ENCODE measurements around the gene JAZF1. TPM values are rescaled to one million over a fixed set of nuclear protein-coding genes. Genes with fewer than 3 reads are reported as not detected.
"Not testable (repeated sequence)": the region's sequence is repeated elsewhere in the genome, so short reads cannot be mapped to it uniquely, and the experiment has no call there.

Gene JAZF1
- total RNA-seq, 1 experiment from 2014 or later: 4.0 TPM

DNA sequence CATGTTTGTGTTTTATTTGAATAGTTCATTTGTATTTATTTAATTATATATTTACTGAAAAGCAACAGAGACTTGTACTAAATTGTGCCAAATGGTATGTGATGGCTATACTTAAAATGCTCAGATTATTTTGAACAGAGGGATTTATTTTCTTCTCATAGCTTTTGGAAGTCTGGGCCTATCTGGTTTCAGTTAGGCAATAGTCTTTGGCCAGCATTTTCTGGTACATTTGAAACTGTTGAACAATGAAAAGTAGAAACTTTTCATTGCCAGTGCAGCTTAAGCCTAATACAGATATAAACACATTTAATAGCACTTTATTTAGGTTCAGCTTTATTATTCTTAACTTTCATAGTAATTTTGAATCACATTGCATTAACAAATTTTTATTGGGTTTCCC, 252.6 kb downstream of the JAZF1 start:
- no peak for DNase-seq (ENCODE audit: low read depth)
- in situ Hi-C loops (cut with HindIII; ENCODE audit: low pct_unique_long_range_greater_than_20kb, low sequenced_read_pairs): no loop called here

GRCh38 chr7:27925573-27926201, 254.9 kb downstream of the JAZF1 start:
- in situ Hi-C loops (cut with HindIII; ENCODE audit: low pct_unique_long_range_greater_than_20kb, low sequenced_read_pairs): no loop called here
- no peak for DNase-seq (ENCODE audit: low read depth)

DNA sequence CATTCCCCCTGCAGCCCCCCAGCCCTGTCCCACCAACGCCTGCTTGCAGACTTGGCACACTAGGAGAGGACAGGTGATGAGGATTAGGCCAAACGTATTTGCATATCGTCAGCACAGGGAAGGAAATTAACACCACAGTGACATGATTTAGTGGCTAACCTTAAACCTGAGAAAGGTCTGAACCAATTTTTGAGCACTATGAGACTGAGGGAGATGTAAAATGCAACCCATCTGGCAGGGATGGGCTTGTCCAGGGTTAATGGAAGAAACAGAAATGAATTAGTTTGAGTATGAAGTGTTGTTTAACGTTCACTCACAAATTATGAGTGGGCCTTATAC, 257.0 kb downstream of the JAZF1 start:
- in situ Hi-C loops (cut with HindIII; ENCODE audit: low pct_unique_long_range_greater_than_20kb, low sequenced_read_pairs): no loop called here
- no peak for DNase-seq (ENCODE audit: low read depth)

- in situ Hi-C loops (cut with HindIII; ENCODE audit: low pct_unique_long_range_greater_than_20kb, low sequenced_read_pairs): no loop called here
- no peak for DNase-seq (ENCODE audit: low read depth)
Measured at GRCh38 chr7:27922907-27923641, 257.5 kb downstream of the JAZF1 start.

- in situ Hi-C loops (cut with HindIII; ENCODE audit: low pct_unique_long_range_greater_than_20kb, low sequenced_read_pairs); DNase-seq (ENCODE audit: low read depth): not testable (repeated sequence)
Measured at GRCh38 chr7:27922389-27922788, 258.2 kb downstream of the JAZF1 start.

- in situ Hi-C loops (cut with HindIII; ENCODE audit: low pct_unique_long_range_greater_than_20kb, low sequenced_read_pairs): no loop called here
Measured at GRCh38 chr7:27921081-27921836, 259.3 kb downstream of the JAZF1 start.

GRCh38 chr7:27920281-27920946, 260.2 kb downstream of the JAZF1 start:
- in situ Hi-C loops (cut with HindIII; ENCODE audit: low pct_unique_long_range_greater_than_20kb, low sequenced_read_pairs): no loop called here
- DNase-seq (ENCODE audit: low read depth): no peak

More at GRCh38 chr7:27921081-27921836, 259.3 kb downstream of the JAZF1 start:
- peak; percentile 92 for DNase-seq (ENCODE audit: low read depth)

- in situ Hi-C loops (cut with HindIII; ENCODE audit: low pct_unique_long_range_greater_than_20kb, low sequenced_read_pairs): no loop called here
- no peak for DNase-seq (ENCODE audit: low read depth)
Measured at GRCh38 chr7:27918503-27918902, 262.1 kb downstream of the JAZF1 start.

- in situ Hi-C loops (cut with HindIII; ENCODE audit: low pct_unique_long_range_greater_than_20kb, low sequenced_read_pairs): no loop called here
- DNase-seq (ENCODE audit: low read depth): peak; percentile 89
Measured at GRCh38 chr7:27917774-27918314, 262.8 kb downstream of the JAZF1 start.

DNA sequence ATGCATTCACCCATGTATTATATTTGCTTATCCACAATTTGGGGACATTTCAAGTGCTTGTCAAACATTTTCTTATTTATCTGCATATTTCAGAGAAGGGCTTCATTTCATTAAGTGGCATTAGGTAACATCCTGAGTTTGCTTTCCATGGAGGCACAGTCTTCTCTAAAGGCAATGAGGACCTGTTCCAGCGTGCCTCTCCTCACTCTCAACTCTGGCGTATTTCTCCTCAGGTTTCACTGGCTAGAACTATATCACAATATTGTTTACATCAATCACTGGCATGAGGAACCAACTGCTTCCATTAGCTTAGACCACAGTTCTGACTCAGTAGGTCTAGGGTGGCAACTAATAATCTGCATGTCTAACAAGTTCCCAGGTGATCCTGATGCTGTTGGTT, 263.5 kb downstream of the JAZF1 start:
- peak; percentile 16 for DNase-seq (ENCODE audit: low read depth)
- in situ Hi-C loops (cut with HindIII; ENCODE audit: low pct_unique_long_range_greater_than_20kb, low sequenced_read_pairs): no loop called here

DNA sequence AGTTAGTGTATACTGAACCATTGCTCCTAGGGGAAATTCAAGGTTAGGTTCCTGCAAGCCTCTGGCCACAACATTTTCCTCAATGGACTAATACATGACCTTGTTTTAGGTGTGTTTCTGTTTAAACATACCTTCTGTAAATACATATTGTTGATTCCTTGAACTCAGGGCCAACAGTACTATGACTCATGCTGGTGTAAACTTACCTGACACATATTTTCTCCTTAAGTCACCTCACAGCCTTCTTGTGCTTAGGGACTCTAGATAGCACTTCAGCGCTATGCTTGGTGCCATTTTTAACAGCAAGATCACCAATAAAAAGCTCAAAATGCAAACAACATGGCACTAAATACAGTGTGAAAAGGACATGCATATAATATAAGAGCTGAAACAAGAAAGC, 264.2 kb downstream of the JAZF1 start:
- in situ Hi-C loops (cut with HindIII; ENCODE audit: low pct_unique_long_range_greater_than_20kb, low sequenced_read_pairs): no loop called here
- DNase-seq (ENCODE audit: low read depth): no peak

DNA sequence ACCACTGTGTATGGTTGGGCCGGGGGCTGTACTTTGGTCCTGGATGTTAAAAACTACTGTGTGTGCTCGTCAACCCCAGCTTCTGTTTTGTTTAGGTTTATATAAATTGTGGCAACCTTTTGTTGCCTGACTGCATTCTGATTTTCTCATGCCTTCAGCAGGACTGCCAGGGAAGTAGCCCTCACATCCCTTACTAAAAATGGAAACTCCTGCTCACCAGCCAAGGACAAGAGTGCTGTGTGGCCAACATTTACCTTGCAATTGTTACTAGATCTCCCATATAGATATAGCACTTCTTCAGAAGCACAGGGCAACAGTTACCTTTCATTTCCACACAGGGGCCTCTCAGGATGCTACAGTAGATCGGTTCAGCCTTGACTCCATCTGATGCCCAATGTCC, 266.2 kb downstream of the JAZF1 start:
- DNase-seq (ENCODE audit: low read depth): no peak
- in situ Hi-C loops (cut with HindIII; ENCODE audit: low pct_unique_long_range_greater_than_20kb, low sequenced_read_pairs): no loop called here

GRCh38 chr7:27912751-27913150, 267.8 kb downstream of the JAZF1 start:
- in situ Hi-C loops (cut with HindIII; ENCODE audit: low pct_unique_long_range_greater_than_20kb, low sequenced_read_pairs): no loop called here
- DNase-seq (ENCODE audit: low read depth): no peak

GRCh38 chr7:27911920-27912319, 268.7 kb downstream of the JAZF1 start:
- in situ Hi-C loops (cut with HindIII; ENCODE audit: low pct_unique_long_range_greater_than_20kb, low sequenced_read_pairs): no loop called here
- DNase-seq (ENCODE audit: low read depth): no peak

GRCh38 chr7:27910326-27910725, 270.3 kb downstream of the JAZF1 start:
- in situ Hi-C loops (cut with HindIII; ENCODE audit: low pct_unique_long_range_greater_than_20kb, low sequenced_read_pairs): no loop called here
- DNase-seq (ENCODE audit: low read depth): no peak

DNA sequence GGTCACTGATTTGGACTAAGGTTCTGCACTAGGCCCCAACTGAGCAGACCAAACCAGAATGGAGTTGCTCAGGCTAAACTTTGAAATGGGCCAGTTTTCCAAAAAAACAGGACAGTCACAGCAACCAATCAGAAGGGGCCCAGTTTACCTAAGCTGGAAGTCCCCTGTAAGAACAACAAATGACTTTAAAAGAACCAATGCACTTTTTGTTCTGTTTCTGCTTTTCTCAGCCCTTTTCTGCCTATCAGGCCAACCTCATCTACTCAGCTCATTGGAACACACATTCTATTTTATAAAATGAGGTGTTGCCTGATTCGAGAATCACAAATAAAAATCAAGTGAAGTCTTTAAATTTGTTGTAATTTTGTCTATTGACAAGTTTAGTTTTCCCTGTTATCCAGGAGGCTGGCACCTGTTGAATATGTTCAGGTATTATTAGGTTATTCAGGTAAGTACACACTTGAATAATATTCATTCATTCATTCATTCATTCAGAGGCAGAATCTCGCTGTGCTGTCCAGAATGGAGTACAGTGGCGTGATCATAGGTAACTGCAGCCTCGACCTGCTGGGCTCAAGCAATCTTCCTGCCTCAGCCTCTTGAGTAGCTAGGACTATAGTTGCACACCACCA, 271.9 kb downstream of the JAZF1 start:
- in situ Hi-C loops (cut with HindIII; ENCODE audit: low pct_unique_long_range_greater_than_20kb, low sequenced_read_pairs): no loop called here
- DNase-seq (ENCODE audit: low read depth): no peak

GRCh38 chr7:27906385-27907091, 274.1 kb downstream of the JAZF1 start:
- in situ Hi-C loops (cut with HindIII; ENCODE audit: low pct_unique_long_range_greater_than_20kb, low sequenced_read_pairs): no loop called here
- no peak for DNase-seq (ENCODE audit: low read depth)

DNA sequence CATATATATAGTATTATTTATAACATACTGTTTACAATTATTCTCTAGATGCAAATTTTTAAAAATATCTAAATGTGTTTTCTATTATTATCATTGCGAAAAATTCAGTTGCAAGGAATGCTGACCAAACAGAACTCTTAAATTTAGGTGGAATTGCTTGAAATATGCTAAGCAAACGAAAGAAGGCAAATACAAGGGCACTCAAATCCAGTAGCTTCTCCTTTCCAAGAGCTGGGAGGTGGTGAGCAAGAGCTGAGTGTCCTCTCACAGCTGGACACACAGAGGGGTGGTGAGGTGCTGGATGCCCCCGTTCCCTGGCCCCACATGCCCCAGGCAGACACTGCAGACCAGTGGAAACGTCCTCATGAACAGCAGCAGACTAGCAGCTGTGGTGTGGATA, 274.6 kb downstream of the JAZF1 start:
- in situ Hi-C loops (cut with HindIII; ENCODE audit: low pct_unique_long_range_greater_than_20kb, low sequenced_read_pairs): no loop called here

More for the DNA sequence above, 274.6 kb downstream of the JAZF1 start:
- no peak for DNase-seq (ENCODE audit: low read depth)
